ENCODE measurements around the gene HOMER2. TPM values are rescaled to one million over a fixed set of nuclear protein-coding genes. Genes with fewer than 3 reads are reported as not detected.
"Not testable (repeated sequence)": the region's sequence is repeated elsewhere in the genome, so short reads cannot be mapped to it uniquely, and the experiment has no call there.

Gene HOMER2
- total and polyA plus RNA-seq, 4 donors = 22.4 to 36.0 (median 27.8) TPM

DNA sequence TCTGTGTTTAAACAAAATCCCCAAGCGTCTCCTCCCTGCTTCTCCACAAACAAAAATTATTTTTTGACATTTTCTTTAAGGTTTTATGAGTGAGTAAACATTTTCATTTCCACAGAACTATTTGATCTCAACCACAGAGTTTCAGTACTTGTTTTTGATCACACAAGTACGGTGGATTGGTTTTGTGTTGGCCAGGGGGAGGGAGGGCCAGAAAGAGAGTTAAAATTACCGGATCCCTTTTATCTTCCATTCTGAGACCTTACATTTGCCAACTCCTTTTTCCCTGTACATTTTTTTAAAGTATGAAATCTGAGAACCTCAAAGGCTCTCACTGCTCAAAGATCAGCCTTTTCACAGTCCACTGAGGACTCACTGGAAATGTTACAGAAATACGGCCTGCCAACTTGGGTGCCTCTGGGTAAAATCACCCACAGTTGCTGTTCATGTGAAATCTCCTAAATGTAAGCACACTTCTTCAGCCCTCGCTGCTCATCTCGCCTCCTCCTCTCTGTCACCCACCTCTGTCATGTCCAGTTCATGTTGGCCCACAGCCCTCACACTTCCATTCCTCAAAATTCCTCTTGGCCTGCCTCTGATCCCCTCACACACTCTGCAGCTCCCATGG lies 1.7 kb downstream of the HOMER2 start:
- Histone ChIP-seq H3K27me3 (ENCODE audit: control insufficient read depth, insufficient read depth, low read length) (no peaks in the 10 kb centered on the region), H3K36me3 (ENCODE audit: control insufficient read depth, insufficient read depth, low read length) (no peaks in the 10 kb centered on the region), H3K4me3 (ENCODE audit: low read depth, low read length) (no peak overlapping the region), H3K9me3 (ENCODE audit: control insufficient read depth, insufficient read depth, low read length) (no peaks in the 10 kb centered on the region), H3K4me1 (ENCODE audit: control insufficient read depth, insufficient read depth, low read length) (peaks cover 16% of the 10 kb centered on the region), H3K27ac (ENCODE audit: low read depth, low read length) (no peak overlapping the region)
- no peak for DNase-seq (ENCODE audit: low read depth in 4 of 6, low spot score in 6 of 6)
- 75% methylated on average over 3 of the region's 6 CpGs for WGBS (ENCODE audit: insufficient coverage)

GRCh38 chr15:82950295-82950694 lies 2.2 kb downstream of the HOMER2 start:
- Histone ChIP-seq H3K4me3 (ENCODE audit: low read depth, low read length) (no peak overlapping the region), H3K27ac (ENCODE audit: low read depth, low read length) (no peak overlapping the region), H3K4me1 (ENCODE audit: control insufficient read depth, insufficient read depth, low read length) (peaks cover 16% of the 10 kb centered on the region), H3K36me3 (ENCODE audit: control insufficient read depth, insufficient read depth, low read length) (no peaks in the 10 kb centered on the region), H3K27me3 (ENCODE audit: control insufficient read depth, insufficient read depth, low read length) (no peaks in the 10 kb centered on the region), H3K9me3 (ENCODE audit: control insufficient read depth, insufficient read depth, low read length) (no peaks in the 10 kb centered on the region)
- 56% methylated on average over 3 of the region's 5 CpGs for WGBS (ENCODE audit: insufficient coverage)
- no peak for DNase-seq (ENCODE audit: low read depth in 4 of 6, low spot score in 6 of 6)

- Histone ChIP-seq H3K27me3 (ENCODE audit: control insufficient read depth, insufficient read depth, low read length) (no peaks in the 10 kb centered on the region), H3K4me3 (ENCODE audit: low read depth, low read length) (no peak overlapping the region), H3K4me1 (ENCODE audit: control insufficient read depth, insufficient read depth, low read length) (peaks cover 2% of the 10 kb centered on the region), H3K27ac (ENCODE audit: low read depth, low read length) (no peak overlapping the region), H3K36me3 (ENCODE audit: control insufficient read depth, insufficient read depth, low read length) (no peaks in the 10 kb centered on the region), H3K9me3 (ENCODE audit: control insufficient read depth, insufficient read depth, low read length) (no peaks in the 10 kb centered on the region)
- DNase-seq (ENCODE audit: low read depth in 4 of 6, low spot score in 6 of 6) = no peak
- WGBS (ENCODE audit: insufficient coverage) = 89% methylated on average over 8 of the region's 8 CpGs
These were observed 6.3 kb downstream of the HOMER2 start for GRCh38 chr15:82946155-82946701.

DNA sequence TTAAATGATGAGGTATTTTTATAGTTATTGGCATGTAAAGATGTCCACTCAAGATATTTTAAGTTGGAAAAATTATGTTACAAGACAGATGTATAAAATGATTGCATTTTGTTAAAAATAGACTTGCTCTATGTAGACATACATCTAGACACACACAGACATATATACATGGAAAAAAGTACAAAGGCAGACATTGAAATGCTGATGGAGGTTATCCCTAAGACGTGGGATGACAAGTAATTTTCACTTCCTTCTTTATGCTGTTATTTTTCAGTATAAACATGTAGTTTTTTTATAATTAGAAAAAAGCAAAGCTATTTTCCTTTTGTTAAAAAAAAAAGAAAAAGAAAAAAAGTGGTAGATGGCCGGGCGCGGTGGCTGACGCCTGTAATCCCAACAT lies 7.2 kb downstream of the HOMER2 start:
- Histone ChIP-seq H3K27me3 (ENCODE audit: control insufficient read depth, insufficient read depth, low read length) (no peaks in the 10 kb centered on the region), H3K4me3 (ENCODE audit: low read depth, low read length) (no peak overlapping the region), H3K4me1 (ENCODE audit: control insufficient read depth, insufficient read depth, low read length) (no peaks in the 10 kb centered on the region), H3K9me3 (ENCODE audit: control insufficient read depth, insufficient read depth, low read length) (no peaks in the 10 kb centered on the region), H3K27ac (ENCODE audit: low read depth, low read length) (no peak overlapping the region), H3K36me3 (ENCODE audit: control insufficient read depth, insufficient read depth, low read length) (no peaks in the 10 kb centered on the region)
- no peak for DNase-seq (ENCODE audit: low read depth in 4 of 6, low spot score in 6 of 6)
- no CpG with 5 or more reads among the region's 5 CpGs for WGBS (ENCODE audit: insufficient coverage)

- Histone ChIP-seq H3K9me3 (ENCODE audit: control insufficient read depth, insufficient read depth, low read length) (no peaks in the 10 kb centered on the region), H3K4me1 (ENCODE audit: control insufficient read depth, insufficient read depth, low read length) (no peaks in the 10 kb centered on the region), H3K36me3 (ENCODE audit: control insufficient read depth, insufficient read depth, low read length) (no peaks in the 10 kb centered on the region), H3K27ac (ENCODE audit: low read depth, low read length) (no peak overlapping the region), H3K4me3 (ENCODE audit: low read depth, low read length) (no peak overlapping the region), H3K27me3 (ENCODE audit: control insufficient read depth, insufficient read depth, low read length) (no peaks in the 10 kb centered on the region)
- WGBS (ENCODE audit: insufficient coverage) = 72% methylated on average over 5 of the region's 5 CpGs
- peak in 1 of 6 donors; percentile 38 for DNase-seq (ENCODE audit: low read depth in 4 of 6, low spot score in 6 of 6)
These were observed 7.7 kb downstream of the HOMER2 start for GRCh38 chr15:82944821-82945220.

DNA sequence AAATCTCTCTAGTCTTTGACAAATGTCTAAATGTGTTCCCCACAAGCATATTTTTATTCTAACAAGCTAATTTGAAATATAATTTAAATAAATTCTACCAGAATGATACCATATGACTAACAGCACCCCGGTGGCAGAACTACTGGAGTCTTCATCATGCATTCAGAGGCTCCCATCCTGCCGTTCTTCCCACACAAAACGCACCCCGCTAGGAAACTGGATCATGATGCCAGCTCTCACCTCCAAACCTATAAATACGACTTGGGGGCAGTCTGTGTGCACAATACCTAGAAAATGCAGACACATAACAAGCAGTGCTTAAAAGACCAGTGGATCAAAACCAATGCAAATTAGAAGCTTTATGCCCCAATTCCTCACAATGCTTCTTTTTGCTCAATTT lies 8.5 kb downstream of the HOMER2 start:
- Histone ChIP-seq H3K9me3 (ENCODE audit: control insufficient read depth, insufficient read depth, low read length) (no peaks in the 10 kb centered on the region), H3K4me1 (ENCODE audit: control insufficient read depth, insufficient read depth, low read length) (no peaks in the 10 kb centered on the region), H3K4me3 (ENCODE audit: low read depth, low read length) (no peak overlapping the region), H3K27me3 (ENCODE audit: control insufficient read depth, insufficient read depth, low read length) (no peaks in the 10 kb centered on the region), H3K36me3 (ENCODE audit: control insufficient read depth, insufficient read depth, low read length) (no peaks in the 10 kb centered on the region), H3K27ac (ENCODE audit: low read depth, low read length) (no peak overlapping the region)
- 42% methylated on average over 5 of the region's 5 CpGs for WGBS (ENCODE audit: insufficient coverage)
- DNase-seq (ENCODE audit: low read depth in 4 of 6, low spot score in 6 of 6) = peak in 2 of 6 donors; percentile 17 to 72

DNA sequence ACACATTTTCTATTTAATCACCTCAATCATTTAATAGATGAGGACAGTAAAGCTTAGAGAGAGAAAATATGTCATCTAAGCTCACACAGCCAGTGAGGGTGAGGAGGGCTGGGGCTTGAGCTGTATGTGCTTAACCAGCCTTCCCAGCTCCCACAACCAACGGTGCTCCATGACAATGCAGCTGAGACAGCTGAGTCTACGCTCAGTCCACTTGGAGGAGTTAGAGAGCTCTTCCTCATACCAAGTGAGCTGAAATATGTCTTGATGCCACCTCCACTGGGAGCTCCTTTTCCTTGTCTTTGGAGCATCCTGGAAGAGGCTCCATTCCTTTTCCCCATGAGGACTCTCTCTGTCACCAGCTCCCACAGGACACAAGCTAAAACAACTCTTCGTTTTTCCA lies 9.3 kb downstream of the HOMER2 start:
- H3K4me1 ChIP-seq (ENCODE audit: control insufficient read depth, insufficient read depth, low read length) = no peaks in the 10 kb centered on the region
- no peak overlapping the region for H3K27ac ChIP-seq (ENCODE audit: low read depth, low read length)

GRCh38 chr15:82942691-82943090 lies 9.8 kb downstream of the HOMER2 start:
- Histone ChIP-seq H3K27me3 (ENCODE audit: control insufficient read depth, insufficient read depth, low read length) (no peaks in the 10 kb centered on the region), H3K9me3 (ENCODE audit: control insufficient read depth, insufficient read depth, low read length) (no peaks in the 10 kb centered on the region), H3K4me3 (ENCODE audit: low read depth, low read length) (no peak overlapping the region), H3K27ac (ENCODE audit: low read depth, low read length) (no peak overlapping the region), H3K4me1 (ENCODE audit: control insufficient read depth, insufficient read depth, low read length) (no peaks in the 10 kb centered on the region), H3K36me3 (ENCODE audit: control insufficient read depth, insufficient read depth, low read length) (no peaks in the 10 kb centered on the region)
- WGBS (ENCODE audit: insufficient coverage) = 82% methylated on average over 7 of the region's 8 CpGs
- DNase-seq (ENCODE audit: low read depth in 4 of 6, low spot score in 6 of 6) = no peak

More for the DNA sequence above, 9.3 kb downstream of the HOMER2 start:
- Histone ChIP-seq H3K9me3 (ENCODE audit: control insufficient read depth, insufficient read depth, low read length) (no peaks in the 10 kb centered on the region), H3K27me3 (ENCODE audit: control insufficient read depth, insufficient read depth, low read length) (no peaks in the 10 kb centered on the region), H3K36me3 (ENCODE audit: control insufficient read depth, insufficient read depth, low read length) (no peaks in the 10 kb centered on the region), H3K4me3 (ENCODE audit: low read depth, low read length) (no peak overlapping the region)
- WGBS (ENCODE audit: insufficient coverage) = 72% methylated on average over 3 of the region's 3 CpGs
- no peak for DNase-seq (ENCODE audit: low read depth in 4 of 6, low spot score in 6 of 6)

DNA sequence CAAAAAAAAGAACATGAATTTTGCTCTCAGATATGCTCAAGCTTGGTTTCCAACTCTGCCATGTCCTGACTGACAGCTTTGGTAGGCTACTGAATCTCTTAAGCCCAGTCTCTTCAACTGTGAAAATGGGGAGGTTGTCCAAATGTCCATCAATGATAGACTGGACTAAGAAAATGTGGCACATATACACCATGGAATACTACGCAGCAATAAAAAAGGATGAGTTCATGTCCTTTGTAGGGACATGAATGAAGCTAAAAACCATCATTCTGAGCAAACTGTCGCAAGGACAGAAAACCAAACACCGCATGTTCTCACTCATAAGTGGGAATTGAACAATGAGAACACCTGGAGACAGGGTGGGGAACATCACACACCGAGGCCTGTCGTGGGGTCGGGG lies 12.8 kb downstream of the HOMER2 start:
- H3K36me3 ChIP-seq (ENCODE audit: control insufficient read depth, insufficient read depth, low read length); H3K4me3 ChIP-seq (ENCODE audit: low read depth, low read length); H3K27me3 ChIP-seq (ENCODE audit: control insufficient read depth, insufficient read depth, low read length); H3K9me3 ChIP-seq (ENCODE audit: control insufficient read depth, insufficient read depth, low read length); H3K27ac ChIP-seq (ENCODE audit: low read depth, low read length); H3K4me1 ChIP-seq (ENCODE audit: control insufficient read depth, insufficient read depth, low read length); DNase-seq (ENCODE audit: low read depth in 4 of 6, low spot score in 6 of 6): not testable (repeated sequence)
- WGBS (ENCODE audit: insufficient coverage) = 93% methylated on average over 2 of the region's 6 CpGs

- H3K4me3 ChIP-seq (ENCODE audit: low read depth, low read length) = no peak overlapping the region
- WGBS (ENCODE audit: insufficient coverage) = 95% methylated on average over 5 of the region's 5 CpGs
- no peaks in the 10 kb centered on the region for H3K27me3 ChIP-seq (ENCODE audit: control insufficient read depth, insufficient read depth, low read length)
These were observed 14.8 kb downstream of the HOMER2 start for GRCh38 chr15:82937712-82938058.

More at GRCh38 chr15:82937712-82938058, 14.8 kb downstream of the HOMER2 start:
- H3K27ac ChIP-seq (ENCODE audit: low read depth, low read length) = no peak overlapping the region
- no peaks in the 10 kb centered on the region for H3K36me3 ChIP-seq (ENCODE audit: control insufficient read depth, insufficient read depth, low read length)
- H3K9me3 ChIP-seq (ENCODE audit: control insufficient read depth, insufficient read depth, low read length) = no peaks in the 10 kb centered on the region
- no peak for DNase-seq (ENCODE audit: low read depth in 4 of 6, low spot score in 6 of 6)
- H3K4me1 ChIP-seq (ENCODE audit: control insufficient read depth, insufficient read depth, low read length) = no peaks in the 10 kb centered on the region

Data from spinal cord (tissue), 10 donors.